GM19372 (cell line): ENCODE measurements around the gene C6orf47.
A peak's percentile ranks its signal among the peaks of the same experiment; 100 is the strongest.
"Not testable (repeated sequence)": the region's sequence is repeated elsewhere in the genome, so short reads cannot be mapped to it uniquely, and the experiment has no call there.

ENCODE experiments used
- ATAC-seq: cut with Tn5 transposase; IDR thresholded peaks from one replicate; pipeline ENCODE4 v1.9.1; 2021; ENCODE audit warnings: mild to moderate bottlenecking, low read depth, moderate library complexity; ENCODE audit not compliant: unreplicated experiment

Gene C6orf47, protein sequence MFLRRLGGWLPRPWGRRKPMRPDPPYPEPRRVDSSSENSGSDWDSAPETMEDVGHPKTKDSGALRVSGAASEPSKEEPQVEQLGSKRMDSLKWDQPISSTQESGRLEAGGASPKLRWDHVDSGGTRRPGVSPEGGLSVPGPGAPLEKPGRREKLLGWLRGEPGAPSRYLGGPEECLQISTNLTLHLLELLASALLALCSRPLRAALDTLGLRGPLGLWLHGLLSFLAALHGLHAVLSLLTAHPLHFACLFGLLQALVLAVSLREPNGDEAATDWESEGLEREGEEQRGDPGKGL

DNA sequence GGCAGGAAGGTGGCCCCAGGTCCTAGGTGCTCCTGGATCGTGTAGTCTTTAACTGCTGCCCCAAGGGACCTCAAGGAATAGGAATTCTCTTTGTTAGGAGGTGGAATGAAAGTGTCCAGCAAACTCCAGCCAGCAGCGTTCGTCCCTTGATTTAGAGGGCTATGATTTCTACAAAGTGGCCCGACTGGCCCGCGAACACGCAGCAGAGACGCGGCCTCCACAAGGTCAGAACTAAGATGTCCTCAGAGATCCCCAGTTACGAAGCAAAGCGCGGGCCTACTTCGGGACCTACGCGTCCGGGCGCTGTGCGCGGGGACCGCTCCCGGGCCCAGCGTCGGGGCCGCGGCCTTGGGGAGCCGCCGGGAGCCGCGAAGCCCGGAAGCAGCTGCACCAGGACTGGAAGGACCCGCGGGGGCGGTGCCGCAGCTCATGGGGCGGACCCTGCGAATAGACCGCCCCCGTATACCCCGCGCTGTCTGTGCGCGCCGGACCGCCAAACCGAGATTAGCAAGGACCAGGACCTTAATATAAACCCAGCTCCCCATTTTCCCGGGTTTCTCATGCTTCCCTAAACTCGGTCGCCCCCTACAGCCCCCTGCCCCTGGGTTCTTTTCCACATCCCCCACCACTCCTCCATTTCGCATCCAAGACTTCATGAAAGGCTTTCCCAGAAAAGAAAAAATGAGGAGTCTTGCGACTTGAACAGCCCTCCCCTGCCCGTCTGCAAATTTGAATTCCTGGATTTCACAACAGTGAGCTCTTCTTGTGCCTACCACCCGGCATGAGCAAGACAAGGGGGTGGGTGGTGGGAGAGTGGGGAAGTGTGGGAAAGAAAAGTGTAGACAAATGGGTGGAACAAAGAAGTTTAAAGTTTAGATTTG is at the start of gene C6orf47:
Gene C6orf47 (minus strand): TSS at position 398 of the 881 bp plus-strand sequence. CDS start 831 bp downstream, outside the sequence.
- peak; percentile 50 for ATAC-seq

DNA sequence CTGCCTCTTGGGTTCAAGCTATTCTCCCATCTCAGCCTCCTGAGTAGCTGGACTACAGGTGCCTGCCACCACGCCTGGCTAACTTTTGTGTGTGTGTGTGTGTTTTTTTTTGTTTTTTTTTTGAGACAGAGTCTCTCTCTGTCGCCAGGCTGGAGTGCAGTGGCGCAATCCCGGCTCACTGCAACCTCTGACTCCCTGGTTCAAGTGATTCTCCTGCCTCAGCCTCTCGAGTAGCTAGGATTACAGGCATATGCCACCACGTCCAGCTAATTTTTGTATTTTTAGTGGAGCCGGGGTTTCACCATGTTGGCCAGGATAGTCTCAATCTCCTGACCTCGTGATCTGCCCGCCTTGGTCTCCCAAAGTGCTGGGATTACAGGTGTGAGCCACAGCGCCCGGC is 48.6 kb upstream of the C6orf47 start:
- ATAC-seq, result not testable (repeated sequence)

DNA sequence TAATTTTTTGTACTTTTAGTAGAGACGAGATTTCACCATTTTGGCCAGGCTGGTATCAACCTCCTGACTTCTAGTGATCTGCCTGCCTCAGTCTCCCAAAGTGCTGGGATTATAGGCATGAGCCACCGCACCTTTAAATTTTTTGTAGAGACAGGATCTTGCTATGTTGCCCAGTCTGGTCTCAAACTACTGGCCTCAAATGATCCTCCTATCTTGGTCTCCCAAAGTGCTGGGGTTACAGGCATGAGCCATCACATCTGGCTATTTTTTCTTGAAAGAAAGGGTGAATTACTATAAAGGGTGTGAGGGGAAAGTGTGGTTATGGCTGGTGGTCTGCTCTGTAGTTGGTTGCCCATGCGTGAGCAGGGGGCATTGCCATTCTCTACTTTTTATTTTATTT is 47.6 kb upstream of the C6orf47 start:
- ATAC-seq, result no peak

DNA sequence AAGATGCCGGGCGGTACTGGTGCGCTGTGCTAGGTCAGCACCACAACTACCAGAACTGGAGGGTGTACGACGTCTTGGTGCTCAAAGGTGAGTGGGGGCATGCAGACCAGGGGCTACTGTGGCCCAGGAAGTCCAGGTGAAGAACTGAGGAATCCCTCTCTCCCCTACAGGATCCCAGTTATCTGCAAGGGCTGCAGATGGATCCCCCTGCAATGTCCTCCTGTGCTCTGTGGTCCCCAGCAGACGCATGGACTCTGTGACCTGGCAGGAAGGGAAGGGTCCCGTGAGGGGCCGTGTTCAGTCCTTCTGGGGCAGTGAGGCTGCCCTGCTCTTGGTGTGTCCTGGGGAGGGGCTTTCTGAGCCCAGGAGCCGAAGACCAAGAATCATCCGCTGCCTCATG is 47.1 kb upstream of the C6orf47 start:
- no peak for ATAC-seq

DNA sequence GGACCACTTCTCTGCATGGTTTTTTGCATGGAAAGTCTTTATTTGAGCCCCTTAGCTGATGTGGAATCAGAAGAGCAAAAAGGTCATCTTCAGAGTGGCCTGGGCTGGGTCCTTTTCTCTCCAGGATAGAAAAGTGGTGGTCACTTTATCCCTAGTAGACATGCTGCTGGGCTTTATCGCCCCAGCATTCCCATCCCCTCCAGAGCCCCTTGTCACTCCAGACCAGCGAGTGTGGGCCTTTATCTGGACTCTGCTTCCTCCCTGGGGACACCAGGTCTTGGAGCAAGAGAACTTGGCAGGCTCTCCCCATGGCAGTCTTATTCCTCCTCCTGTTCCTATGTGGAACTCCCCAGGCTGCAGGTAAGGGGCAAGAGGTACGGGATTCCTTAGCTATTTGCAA is 46.0 kb upstream of the C6orf47 start, which contains the start of gene LY6G6F:
Gene LY6G6F (plus strand): TSS at position 268 of the 400 bp plus-strand sequence. CDS start 41 bp downstream, at position 309.
- ATAC-seq, result no peak

DNA sequence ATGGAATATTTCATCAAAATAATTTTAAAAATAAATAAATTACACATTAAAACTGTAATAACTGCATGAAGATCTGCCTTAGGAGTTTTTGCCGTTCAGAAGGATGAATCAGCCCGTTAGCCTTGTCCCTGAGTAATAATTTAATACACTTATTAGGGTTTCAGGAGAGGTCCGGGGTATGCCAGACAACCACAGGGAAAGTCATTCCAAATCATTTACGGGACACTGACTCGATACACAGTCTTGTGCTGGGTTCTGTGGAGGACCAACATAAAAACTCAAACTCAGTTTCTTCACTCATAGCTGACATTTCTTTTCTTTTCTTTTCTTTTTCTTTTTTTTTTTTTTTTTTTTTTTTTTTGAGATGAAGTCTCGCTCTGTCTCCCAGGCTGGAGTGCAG is 45.4 kb upstream of the C6orf47 start:
- ATAC-seq, result no peak

DNA sequence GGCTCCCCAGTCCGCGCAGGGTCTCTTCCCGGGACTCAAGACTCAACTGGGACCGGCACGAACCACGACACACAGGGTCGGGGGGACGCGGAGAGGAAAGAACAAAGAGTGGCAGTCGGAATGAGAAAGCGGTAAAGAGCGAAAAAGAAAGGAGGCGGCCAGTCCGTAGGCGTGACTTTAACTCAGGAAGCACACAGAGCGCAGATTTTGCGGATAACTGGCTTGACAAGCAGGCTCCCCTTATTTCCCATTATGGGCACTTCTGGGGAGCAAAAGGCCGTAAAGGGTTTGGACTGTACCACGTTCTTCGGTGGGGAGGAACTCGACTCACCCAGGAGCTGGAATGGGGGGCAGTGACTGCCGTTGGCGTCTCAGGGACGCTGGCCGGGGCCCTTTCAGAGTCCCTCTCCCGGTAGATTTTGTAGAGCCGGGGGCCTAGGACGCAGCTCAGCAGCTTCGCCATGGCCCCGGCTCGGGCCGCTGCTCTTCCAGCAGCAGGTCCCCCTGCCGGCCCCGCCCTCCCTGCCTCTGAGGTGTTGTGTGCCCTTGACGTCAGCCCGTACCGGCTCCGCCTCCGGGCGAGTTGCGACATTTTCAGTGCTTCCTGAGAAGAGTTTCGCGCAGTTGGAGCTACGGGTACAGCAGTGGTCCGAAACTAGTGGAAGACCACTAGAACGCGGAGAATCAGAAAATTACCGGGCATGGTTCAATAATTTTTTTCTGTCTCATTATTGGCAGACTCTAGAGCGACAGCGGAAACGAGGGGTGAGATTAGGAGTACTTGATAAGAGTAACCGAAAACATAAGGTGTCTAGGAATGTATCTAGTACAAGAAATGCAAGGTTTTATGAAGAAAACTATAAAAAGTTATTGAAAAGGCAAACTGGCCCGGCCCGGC is 42.5 kb upstream of the C6orf47 start, which contains the start of gene ABHD16A:
Gene ABHD16A (minus strand): TSS at position 506 of the 898 bp plus-strand sequence. CDS start 43 bp downstream, at position 463.
- ATAC-seq, result peak; percentile 93

DNA sequence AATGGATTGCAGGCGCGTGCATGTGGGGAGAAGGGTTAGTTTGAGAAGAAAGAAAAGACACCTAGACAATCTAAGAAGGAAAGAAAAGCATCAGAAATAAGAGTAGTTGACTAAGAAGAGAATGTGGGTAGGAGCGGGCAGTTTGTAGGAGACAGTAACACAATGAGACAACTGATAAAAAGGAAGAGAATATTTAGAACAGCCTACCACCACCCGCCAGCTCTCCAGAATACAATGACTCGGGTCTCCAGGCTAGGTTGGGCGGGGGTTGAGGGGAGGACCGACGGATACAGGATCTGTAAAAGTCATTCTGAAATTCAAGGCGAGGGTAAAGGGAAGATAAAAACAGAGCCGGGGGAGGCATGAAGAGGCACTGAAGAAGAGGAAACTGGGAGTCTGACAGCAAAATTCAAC is 41.8 kb upstream of the C6orf47 start:
- no peak for ATAC-seq

DNA sequence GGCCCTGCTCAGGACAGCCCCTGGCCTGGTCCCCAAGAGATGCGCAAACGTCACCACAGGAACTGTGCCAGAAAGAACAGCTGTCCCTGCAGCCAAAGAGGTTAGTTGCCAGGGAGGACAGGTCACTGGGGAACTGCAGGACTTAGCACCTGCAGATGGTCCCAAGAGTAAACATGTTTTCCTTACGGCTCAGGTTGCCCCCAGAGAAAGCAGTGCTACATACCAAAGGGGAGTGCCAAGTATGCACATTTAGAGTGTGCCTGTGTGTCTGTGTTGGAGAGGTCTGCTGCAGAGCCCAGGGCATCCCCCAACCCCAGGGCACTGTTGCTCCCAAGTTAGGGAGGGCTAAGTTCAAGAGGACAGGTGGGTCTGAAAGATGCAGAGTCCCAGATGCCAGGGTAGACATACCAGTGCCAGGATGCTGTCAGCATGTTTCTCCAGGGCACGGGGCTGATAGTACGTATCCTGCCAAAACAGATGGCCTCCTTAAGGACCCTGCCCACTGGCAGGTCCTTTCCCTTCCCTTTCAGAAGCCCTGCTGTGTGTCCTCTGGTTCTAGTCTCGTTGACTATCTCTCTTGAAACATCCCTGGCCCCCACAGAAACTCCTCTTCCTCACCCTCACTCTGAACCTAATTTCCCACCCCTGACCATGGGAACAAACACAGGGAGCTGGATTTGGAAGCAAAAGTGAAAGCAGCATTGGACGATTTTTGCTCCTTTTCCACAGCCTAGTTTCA is 41.3 kb upstream of the C6orf47 start:
- no peak for ATAC-seq

DNA sequence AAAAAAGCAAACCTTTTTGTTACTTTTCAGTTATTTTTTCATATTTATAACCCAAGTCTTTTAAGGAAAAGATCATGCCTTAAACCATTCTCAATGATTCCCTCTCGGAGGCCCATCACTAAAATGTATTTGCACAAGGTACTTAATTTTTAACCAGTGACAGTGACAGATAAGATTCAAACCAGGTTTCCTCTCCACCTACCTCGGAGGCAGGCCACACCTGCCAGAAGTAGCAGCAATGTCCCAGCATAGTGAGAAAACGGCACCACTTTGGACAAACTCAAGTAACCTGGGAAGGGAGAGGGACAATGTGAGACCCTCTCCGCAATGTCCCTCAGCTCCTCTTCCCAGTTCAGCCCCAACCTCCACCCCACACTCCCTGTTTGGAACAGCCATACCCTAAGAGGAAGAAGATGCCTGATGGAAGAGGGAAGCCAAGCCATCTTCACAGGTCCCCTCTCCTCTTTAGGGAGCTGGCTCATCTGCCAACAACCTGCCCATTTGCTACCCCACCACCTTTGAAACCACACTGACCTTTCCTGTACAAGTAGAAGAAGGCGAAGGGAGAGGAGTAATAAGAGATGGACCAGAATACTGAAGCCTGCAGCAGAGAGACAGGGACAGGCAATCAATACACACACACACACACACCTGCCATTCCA is 40.3 kb upstream of the C6orf47 start:
- no peak for ATAC-seq

DNA sequence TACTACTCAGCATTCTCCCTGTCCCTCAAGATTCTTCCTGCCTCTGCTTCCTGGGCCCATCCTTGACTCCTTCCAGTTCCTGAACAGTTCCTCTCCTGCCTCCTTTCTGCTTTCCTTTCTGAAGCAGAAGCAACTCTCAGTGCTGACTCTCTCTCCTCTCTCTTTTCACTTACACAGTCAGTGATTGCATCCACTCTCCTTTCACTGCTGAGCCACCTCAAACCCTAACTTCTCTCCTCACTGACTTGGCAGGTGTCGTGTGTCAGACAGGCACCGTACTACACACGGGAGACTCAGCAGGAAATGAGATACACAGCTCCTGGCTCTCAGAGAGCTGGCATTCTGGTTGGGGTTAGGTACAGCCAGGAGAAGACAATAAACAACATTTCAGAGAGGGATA is 37.0 kb upstream of the C6orf47 start:
- no peak for ATAC-seq

DNA sequence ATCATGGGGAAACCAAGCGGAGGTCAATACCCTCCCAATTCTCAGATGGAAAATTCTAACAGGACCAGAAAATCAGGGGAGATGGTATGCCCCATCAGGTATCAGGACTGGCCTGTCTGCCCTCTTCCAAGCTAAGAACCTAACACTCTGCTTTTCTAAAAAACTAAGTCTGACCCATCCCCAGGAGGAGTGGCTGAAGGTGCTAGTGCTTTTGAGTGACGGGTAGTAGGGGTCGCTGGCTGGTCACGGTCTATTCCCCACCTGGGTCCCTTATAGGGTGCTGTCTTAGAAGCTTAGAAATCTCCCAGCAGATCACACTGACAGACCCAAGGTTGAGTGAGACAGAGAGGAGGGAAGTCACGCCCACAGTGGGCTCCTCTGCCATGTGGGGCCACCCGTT is 33.0 kb upstream of the C6orf47 start:
- no peak for ATAC-seq

DNA sequence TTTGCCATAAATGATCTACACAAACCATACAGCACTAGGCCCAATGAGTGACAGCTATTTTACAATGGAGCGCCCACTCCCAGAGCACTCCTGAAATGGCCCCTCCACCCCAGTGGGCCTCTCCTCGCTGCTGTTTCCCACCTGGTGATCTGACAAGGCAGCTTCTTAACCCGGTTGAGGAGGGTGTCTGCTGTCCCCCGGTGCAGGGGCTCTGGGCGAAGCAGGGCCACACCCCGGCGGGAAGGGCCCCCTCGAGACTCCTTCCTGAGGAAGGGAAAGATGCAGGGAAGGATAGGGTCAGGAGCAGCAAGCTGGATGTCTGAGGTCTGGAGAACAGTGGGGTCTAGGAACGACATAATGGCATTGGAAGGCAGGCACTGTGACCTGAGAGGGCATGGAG is 32.3 kb upstream of the C6orf47 start:
- no peak for ATAC-seq

DNA sequence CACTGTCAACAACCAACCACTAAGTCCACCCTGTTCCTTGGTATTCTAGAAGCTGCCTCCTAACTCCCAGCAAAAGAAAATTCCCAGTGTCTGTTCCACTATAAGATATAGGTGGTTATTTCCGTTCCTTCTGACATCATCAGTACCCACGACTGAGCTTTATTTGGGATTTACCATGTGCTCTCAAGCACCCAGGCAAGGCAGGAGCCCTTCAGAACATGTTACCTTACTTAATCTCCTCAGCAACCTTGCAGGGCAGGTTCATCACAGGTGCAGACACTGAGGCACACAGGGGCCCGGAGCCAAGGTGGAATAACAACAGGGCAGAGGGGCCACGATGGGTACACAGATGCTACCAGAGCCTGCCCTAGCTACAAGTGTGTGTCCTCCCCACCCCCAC is 31.8 kb upstream of the C6orf47 start:
- ATAC-seq, result no peak

DNA sequence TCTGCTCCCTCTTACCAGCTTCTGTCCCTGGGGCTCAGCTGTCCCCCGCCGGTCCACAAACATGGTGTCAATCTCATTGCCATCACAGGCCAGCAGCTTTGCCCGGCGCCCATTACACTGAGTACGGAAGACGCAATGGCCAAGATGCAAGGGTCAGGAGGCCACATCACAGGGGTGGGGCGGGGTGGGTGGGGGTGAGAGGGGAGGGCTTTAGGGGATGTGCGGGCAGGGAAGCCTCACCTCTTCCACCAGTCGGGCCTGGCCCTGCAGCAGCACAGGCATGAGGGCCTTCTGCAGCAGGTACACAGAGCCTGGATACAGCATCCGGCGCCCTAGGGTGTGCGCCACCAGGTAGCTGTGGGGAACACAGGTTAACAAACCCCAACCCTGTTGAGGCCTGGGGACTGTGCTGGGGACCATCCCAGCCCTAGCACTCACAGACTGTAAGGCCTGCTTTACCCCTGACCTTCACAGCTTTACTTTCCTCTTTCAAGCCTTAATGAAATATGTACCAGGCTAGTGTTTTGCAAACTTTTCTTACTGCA is 31.1 kb upstream of the C6orf47 start:
- no peak for ATAC-seq

DNA sequence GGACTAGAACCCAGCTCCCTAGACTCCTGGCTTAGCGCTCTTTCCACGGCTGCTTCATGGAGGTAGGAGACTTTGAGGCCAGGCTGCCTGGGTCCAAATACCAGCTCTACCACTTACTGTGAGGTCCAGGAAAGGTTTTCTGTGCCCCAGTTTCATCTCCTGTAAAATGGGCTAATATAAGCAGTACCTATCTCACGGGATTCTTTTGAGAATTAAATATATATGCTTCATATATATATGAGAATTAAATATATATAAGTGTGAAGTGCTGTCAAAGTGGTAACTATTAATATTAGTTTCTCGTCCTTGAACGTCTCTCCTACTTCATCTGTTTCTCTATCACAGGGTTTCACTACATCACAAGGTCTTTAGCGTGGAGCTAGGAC is 30.5 kb upstream of the C6orf47 start:
- no peak for ATAC-seq

DNA sequence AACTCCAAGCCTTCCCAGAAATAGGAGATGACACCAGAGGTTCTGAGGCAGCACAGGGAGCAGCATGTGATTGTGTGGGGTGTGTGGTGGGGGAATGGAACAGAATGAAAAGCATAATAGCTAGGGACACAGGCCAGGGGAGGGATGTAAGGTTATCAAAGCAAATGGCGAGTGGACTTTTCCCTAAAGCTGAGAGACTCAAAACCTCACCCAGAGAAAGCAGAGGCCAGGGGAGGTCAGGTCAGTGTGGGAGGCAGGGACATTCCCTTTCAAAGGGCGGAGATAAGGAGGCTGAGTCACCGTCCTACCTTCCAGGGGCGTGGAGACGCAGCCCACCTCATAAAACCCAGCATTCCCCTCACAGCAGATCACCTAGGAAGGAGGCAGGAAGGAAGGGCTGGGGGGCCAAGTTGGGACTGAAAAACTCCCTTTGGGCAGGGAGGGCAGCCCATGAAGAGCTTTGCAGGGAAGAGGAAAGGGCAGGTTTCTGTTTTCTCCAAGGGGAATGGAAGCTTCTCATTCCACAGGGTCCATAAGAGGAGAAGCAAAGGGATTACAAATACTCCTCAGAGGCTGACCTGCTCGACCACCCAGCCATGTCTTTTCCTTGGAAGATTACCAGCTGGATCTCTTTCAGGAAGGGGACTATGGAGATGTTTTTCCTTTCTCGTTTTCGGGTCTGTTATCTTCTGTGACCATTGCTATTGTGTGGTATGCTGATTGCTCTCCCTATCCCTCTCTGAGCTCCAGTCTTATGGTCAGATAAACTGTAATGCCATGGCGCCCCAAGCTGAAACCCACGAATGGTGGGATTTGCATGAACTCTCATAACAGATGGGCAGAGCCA is 29.9 kb upstream of the C6orf47 start:
- no peak for ATAC-seq
